GM12864 (cell line): ENCODE measurements around the gene NFKBIB.

ENCODE experiments used
- DNase-seq: peaks from one replicate; pipeline ENCODE4 v3.0.0-alpha.2; 2011; ENCODE audit warnings: low read depth
- H3K4me3 ChIP-seq: 2 replicates; pipeline ENCODE4 v1.5.1; 2011; ENCODE audit warnings: mild to moderate bottlenecking, low read depth, low read length, control low read depth
- TF ChIP-seq, protein P1 (sequence below): IDR thresholded peaks from 2 replicates; pipeline ENCODE4 v1.5.1; 2011; ENCODE audit warnings: low read depth, mild to moderate bottlenecking, moderate library complexity, low read length, control low read depth, inconsistent platforms; ENCODE audit errors: missing control alignments

The NFKBIB gene

DNA sequence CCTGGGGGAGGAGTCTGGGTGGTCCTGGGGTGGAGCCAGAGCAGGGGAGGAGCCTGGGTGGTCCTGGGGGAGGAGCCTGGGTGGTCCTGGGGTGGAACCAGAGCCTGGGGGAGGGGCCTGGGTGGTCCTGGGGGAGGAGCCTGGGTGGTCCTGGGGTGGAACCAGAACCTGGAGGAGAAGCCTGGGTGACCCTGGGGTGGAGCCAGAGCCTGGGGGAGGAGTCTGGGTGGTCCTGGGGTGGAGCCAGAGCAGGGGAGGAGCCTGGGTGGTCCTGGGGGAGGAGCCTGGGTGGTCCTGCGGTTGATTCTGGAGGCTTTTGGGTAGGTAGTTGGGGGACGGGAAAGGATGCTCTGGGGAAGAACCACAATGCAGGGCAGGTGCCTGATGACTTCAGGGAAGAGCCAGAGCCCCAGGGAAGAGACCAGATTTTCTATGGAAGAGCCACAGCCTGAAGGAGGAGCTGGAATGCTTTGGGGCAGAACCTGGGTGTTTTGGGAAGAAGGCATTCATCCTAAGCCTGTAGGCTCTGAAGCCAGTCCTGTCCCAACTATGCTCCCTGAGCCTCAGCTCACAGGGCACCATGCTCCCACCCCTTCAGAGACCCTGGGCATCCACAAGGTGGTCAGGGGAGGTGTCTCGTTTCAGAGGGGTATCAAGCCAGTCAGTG is 45.9 kb downstream of the NFKBIB start:
- TF ChIP-seq, protein P1, sequence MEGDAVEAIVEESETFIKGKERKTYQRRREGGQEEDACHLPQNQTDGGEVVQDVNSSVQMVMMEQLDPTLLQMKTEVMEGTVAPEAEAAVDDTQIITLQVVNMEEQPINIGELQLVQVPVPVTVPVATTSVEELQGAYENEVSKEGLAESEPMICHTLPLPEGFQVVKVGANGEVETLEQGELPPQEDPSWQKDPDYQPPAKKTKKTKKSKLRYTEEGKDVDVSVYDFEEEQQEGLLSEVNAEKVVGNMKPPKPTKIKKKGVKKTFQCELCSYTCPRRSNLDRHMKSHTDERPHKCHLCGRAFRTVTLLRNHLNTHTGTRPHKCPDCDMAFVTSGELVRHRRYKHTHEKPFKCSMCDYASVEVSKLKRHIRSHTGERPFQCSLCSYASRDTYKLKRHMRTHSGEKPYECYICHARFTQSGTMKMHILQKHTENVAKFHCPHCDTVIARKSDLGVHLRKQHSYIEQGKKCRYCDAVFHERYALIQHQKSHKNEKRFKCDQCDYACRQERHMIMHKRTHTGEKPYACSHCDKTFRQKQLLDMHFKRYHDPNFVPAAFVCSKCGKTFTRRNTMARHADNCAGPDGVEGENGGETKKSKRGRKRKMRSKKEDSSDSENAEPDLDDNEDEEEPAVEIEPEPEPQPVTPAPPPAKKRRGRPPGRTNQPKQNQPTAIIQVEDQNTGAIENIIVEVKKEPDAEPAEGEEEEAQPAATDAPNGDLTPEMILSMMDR: no peak
- H3K4me3 ChIP-seq: no peak overlapping the region
- DNase-seq: no peak

DNA sequence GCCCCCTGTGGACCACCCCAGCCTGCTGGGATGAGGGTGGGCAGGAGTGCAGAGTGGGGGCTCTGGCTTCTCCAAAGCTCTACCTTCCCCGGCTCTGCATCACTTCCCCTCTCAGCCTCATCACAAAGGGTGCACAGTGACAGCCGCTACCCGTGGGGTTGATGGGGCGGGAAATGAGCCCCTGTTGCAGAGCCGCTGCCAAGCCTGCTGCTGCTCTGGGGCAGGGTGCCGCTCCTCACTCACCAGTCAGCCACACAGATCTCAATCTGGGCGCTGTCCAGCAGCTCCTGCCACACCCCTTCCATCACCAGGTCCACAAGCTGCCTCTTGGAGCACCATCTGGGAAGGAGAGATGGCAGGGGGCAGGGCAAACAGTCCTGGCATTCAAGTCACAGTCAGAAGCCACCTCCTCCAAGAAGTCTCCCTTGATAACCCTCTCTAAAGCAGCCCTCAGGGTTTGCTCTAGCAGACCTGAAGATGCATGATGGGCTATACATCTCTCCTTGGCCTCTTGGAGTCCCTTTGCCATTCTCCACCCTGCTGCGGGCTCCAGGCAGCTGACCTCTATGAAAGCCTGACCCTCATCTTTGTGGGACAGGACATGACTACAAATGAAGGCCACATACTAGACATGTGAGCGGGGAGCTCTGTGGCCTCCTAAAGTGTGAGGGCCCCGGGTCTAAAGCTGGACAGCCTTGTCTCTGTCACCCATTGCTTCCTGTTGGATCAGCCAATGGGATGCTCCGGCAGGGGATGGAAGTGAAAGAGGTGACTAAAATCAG is 46.7 kb downstream of the NFKBIB start:
- TF ChIP-seq, protein P1: no peak
- DNase-seq: no peak
- H3K4me3 ChIP-seq: no peak overlapping the region

DNA sequence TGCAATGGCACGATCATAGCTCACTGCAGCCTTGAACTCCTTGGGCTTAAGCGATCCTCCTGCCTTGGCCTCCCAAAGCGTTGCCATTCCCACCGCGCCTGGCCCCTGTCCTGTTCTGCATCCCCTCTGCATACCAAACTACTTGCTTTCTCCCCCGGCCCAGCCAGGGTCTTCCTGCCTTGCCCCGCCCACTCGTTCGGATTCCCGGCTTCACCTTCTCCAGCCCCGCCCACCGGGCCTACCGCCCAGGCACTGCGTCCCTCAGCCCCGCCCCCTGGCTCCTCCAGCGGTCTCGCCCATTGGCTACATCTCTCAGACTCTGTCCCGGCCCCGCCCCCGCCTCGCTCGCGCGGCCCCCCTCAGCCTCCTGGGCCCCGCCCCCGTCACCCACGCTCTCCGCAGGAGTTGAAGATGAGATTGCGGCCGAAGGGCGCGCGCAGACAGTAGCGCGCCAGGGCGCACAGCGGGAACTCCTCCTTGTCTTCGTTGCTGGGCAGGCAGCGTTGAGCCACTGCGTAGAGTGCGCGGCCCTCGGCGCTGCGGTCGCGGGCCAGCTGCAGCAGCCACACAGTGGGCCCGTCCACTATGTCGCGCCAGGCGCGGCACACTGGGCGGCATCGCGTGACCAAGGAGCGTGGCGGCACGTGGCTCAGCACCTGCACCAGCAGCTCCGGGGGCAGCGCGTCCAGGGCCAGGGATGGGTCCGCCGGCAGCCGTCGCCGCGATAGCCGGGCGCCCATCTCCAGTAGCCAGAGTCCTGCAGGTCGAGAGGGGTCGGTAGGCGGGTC is 50.0 kb downstream of the NFKBIB start:
- H3K4me3 ChIP-seq: peak overlapping the region; percentile 37; the same call in 1 of the 2 replicates
- TF ChIP-seq, protein P1: no peak
- DNase-seq: peak; percentile 16

DNA sequence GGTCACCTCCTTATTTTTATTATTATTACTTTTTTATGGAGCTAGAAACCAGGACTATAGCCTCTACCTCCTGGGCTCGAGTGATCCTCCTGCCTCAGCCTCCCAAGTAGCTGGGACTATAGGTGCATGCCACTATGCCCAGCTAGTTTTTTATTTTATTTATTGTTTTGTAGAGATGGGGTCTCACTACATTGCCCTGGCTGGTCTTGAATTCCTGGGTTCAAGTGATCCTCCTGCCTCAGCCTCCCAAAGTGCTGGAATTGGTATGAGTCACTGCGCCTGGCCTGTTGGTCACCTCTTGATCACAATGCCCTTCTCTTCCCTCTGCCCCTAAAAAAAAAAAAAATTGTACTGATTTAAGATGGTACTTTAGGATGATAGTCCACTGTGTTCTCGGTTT is 51.4 kb downstream of the NFKBIB start:
- H3K4me3 ChIP-seq: no peak overlapping the region
- no peak for DNase-seq
- TF ChIP-seq, protein P1: no peak

DNA sequence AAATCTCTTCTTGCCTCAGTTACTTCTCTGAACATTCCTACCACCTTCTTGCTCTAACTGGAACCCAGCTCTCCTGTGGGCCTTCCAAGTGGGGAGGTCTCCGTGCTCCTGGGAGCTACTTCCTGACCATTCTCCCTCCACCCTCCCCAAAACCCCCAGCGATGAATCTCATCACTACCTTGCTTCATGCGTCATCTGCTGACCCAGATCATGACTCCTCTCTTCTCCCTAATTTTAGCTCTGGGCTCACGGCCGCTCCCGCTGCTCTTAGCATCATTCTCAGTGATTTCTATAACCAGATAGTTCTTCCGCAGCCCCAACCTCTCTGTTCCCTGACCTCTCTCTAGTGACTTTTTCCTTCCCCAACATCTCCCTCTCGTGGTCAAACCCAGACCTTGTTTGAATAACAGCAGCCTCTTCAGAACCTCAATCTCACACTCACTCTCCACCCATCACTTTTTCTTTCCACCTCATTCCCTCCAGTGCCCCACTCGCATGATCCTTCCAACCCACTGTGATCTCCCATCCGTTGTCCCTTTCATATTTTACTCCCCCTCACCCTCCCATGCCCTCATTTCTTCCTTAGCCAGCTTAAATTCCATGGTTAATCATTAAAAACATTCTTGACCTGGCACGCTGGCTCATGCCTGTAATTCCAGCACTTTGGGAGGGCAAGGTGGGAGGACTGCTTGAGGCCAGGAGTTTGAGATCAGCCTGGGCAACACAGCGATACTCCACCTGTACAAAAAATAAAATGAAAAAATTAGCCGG is 52.8 kb downstream of the NFKBIB start:
- no peak overlapping the region for H3K4me3 ChIP-seq
- no peak for DNase-seq
- TF ChIP-seq, protein P1: peak; percentile 55

DNA sequence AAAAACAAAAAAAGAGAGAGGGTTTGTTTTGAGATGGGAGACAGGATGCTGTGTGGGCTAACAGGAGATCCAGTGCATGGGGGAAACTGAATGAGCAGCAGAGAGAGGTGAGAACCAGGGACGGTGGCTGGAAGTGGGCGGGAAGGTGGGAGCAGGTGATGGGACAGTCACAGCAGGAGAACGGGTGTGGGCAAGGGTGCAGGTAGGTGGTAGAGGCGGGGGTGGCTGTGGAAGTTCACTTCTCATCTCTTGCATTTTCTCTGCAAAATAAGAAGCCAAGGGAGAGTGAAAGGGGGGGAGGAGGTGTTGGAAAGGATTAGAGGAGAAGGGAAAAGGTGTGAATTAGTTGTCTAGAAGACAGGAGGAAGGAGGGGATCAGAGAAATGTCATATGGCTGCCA is 53.9 kb downstream of the NFKBIB start:
- DNase-seq: no peak
- no peak overlapping the region for H3K4me3 ChIP-seq
- TF ChIP-seq, protein P1: no peak
